Left lung (tissue), 10 donors: ENCODE measurements around the gene KCNK5. TPM values are rescaled to one million over a fixed set of nuclear protein-coding genes. Genes with fewer than 3 reads are reported as not detected.

ENCODE experiments used
- ATAC-seq: fragments of 200-7000 bp; cut with Tn5 transposase; one replicate; pipeline ENCODE4 v1.9.1; 2020; ENCODE audit warnings: moderate library complexity
- DNase-seq, 4 donors: peaks; one replicate each; pipeline ENCODE4 v3.0.0-alpha.2; 2013 to 2020
- H3K27ac ChIP-seq, 2 donors: fragments of 200-600 bp; sonication (generic) in 1 of 2; one replicate each; pipeline versions ENCODE4 v1.5.0 to v1.8.0; 2020 to 2021
- H3K27me3 ChIP-seq, 2 donors: fragments of 200-600 bp; sonication (generic) in 1 of 2; one replicate each; pipeline versions ENCODE4 v1.5.0 to v1.8.0; 2020 to 2021
- H3K36me3 ChIP-seq, 2 donors: fragments of 200-600 bp; sonication (generic) in 1 of 2; one replicate each; pipeline versions ENCODE4 v1.5.0 to v1.8.0; 2020 to 2021
- H3K4me1 ChIP-seq, 2 donors: fragments of 200-600 bp; one replicate each; pipeline ENCODE4 v1.8.0; 2021
- H3K4me3 ChIP-seq, 2 donors: fragments of 200-600 bp; sonication (generic) in 1 of 2; one replicate each; pipeline versions ENCODE4 v1.5.0 to v1.8.0; 2020 to 2021; ENCODE audit warnings: mild to moderate bottlenecking in 1 of 2
- H3K9me3 ChIP-seq, 2 donors: fragments of 200-600 bp; sonication (generic) in 1 of 2; one replicate each; pipeline versions ENCODE4 v1.5.0 to v1.8.0; 2020 to 2021
- CTCF ChIP-seq, 2 donors: fragments of 200-600 bp; sonication (generic) in 1 of 2; IDR thresholded peaks; one replicate each; pipeline versions ENCODE4 v1.5.0 to v1.8.0; 2021; ENCODE audit warnings: antibody characterized with exemption in 2 of 2
- intact Hi-C, 2 donors: fragments of 100-400 bp; cut with DNase I; formaldehyde crosslinking; loops; one replicate each; pipeline versions ENCODE4 v1.11.2 to v1.14.2; 2022
- polyA plus RNA-seq, 6 donors: library from polyadenylated mRNA; unstranded; fragments of 120-200 nt; gene quantifications; one replicate each; pipeline ENCODE4 v1.2.1, GENCODE V29; 2013; ENCODE audit not compliant: insufficient read length in 6 of 6
- total RNA-seq, 2 donors: library from RNA; stranded (reverse); fragmentation: NEBNext Ultra II Directional; extraction: Animal tissue kit (Norgen Biotek cat#: 25700); gene quantifications; one replicate each; pipeline ENCODE4 v1.2.1, GENCODE V29; 2021
- donor health status: DM: no; HTN: yes; CAD: no.
- donor health status: DM: no; HTN: no; CAD: no.

The KCNK5 gene
- total and polyA plus RNA-seq, 8 donors = 12.6 to 26.4 (median 22.8) TPM

DNA sequence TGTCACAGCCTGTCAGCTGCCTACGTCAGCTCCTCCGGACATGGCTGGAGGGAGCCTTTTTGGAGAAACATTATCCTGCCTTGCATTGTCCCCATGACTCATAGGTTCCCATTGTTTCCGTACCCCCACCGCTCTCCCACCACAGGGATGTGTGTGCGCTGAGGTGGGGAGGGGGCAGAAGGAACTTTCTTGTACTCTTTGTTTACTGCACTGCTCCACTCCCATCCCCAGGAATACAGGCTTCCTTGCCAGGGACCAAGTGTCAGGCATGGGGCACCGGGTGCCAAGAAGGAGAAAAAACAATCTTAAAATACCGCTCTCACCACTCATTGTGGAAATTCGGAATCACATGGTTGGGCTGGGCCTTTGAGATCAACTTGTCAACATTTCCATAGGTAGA, 51.0 kb downstream of the KCNK5 start:
- no peaks in the 10 kb centered on the region for H3K27me3 ChIP-seq
- H3K27ac ChIP-seq = no peak overlapping the region
- no peak for TF ChIP-seq CTCF (IDR thresholded peaks at IDR 0.05)
- H3K9me3 ChIP-seq = peaks cover 0 to 13% of the 10 kb centered on the region in 2 donors
- intact Hi-C loops = loop anchor here in 1 of 2 donors (10.0 kb wide), 1 partner anchor 127 kb away; no protein-coding TSS in a partner anchor
- no peak for DNase-seq
- no peak for ATAC-seq
- no peaks in the 10 kb centered on the region for H3K36me3 ChIP-seq
- no peak overlapping the region for H3K4me3 ChIP-seq
- no peaks in the 10 kb centered on the region for H3K4me1 ChIP-seq

- H3K4me3 ChIP-seq = no peak overlapping the region
- peaks cover 0 to 13% of the 10 kb centered on the region in 2 donors for H3K9me3 ChIP-seq
- no peak overlapping the region for H3K27ac ChIP-seq
- ATAC-seq (no peak), DNase-seq (no peak)
- H3K36me3 ChIP-seq = no peaks in the 10 kb centered on the region
- H3K27me3 ChIP-seq = no peaks in the 10 kb centered on the region
- no peaks in the 10 kb centered on the region for H3K4me1 ChIP-seq
- no peak for TF ChIP-seq CTCF (IDR thresholded peaks at IDR 0.05)
- intact Hi-C loops = loop anchor here in 1 of 2 donors (10.0 kb wide), 1 partner anchor 128 kb away; no protein-coding TSS in a partner anchor
Measured at GRCh38 chr6:39177130-39177529, 52.1 kb downstream of the KCNK5 start.

DNA sequence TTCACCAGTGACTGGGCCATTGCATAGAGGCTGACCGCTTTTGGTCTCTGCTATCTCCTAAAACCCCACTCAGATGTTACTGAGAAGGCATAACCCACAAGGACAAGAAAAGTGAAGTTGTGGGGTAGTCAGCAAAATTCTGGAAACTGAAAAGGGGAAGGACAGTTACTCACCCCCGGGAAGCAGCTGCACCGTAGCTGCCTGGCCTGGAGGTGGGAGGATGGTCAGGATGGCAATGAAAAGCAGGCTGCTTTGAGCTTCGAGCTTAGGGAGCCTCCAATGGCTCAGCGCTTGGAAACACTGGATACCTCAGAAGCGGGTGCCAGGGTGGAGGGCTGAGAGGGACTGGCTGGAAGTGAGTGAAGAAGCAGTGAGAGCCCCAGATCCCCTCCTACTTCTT, 56.0 kb downstream of the KCNK5 start:
- no peak for TF ChIP-seq CTCF (IDR thresholded peaks at IDR 0.05)
- Histone ChIP-seq H3K4me3 (no peak overlapping the region), H3K9me3 (peaks cover 0 to 21% of the 10 kb centered on the region in 2 donors), H3K4me1 (no peaks in the 10 kb centered on the region), H3K27me3 (no peaks in the 10 kb centered on the region), H3K27ac (no peak overlapping the region), H3K36me3 (no peaks in the 10 kb centered on the region)
- DNase-seq (no peak), ATAC-seq (peak; percentile 25)
- intact Hi-C loops = loop anchor here in 1 of 2 donors (10.0 kb wide), 1 partner anchor 132 kb away; no protein-coding TSS in a partner anchor

DNA sequence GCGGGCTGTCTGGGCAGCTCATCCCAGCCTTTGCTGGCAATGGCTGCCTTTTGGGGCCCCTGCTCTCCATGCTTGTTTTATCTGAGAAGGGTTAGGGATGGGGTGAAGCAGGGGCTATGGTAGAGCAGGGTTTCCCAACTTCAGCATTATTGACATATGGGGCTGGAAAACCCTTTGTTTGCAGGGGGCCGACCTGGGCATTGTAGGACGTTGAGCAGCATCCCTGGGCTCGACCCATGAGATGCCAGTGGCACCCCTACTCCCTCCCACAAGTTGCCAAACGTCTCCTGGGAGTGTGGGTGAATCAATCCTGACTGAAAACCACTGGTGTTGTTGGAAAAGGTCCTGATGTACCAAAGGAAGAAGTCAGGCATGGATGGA, 56.9 kb downstream of the KCNK5 start:
- H3K27ac ChIP-seq = no peak overlapping the region
- peaks cover 0 to 16% of the 10 kb centered on the region in 2 donors for H3K9me3 ChIP-seq
- intact Hi-C loops = loop anchor here in 1 of 2 donors (10.0 kb wide), 1 partner anchor 132 kb away; no protein-coding TSS in a partner anchor
- H3K36me3 ChIP-seq = no peaks in the 10 kb centered on the region
- DNase-seq (no peak), ATAC-seq (no peak)
- TF ChIP-seq CTCF (IDR thresholded peaks at IDR 0.05) = no peak
- no peaks in the 10 kb centered on the region for H3K4me1 ChIP-seq
- no peak overlapping the region for H3K4me3 ChIP-seq
- H3K27me3 ChIP-seq = no peaks in the 10 kb centered on the region

- no peak for TF ChIP-seq CTCF (IDR thresholded peaks at IDR 0.05)
- Histone ChIP-seq H3K4me3 (no peak overlapping the region), H3K36me3 (no peaks in the 10 kb centered on the region), H3K4me1 (no peaks in the 10 kb centered on the region), H3K27ac (no peak overlapping the region), H3K27me3 (no peaks in the 10 kb centered on the region), H3K9me3 (peaks cover 0 to 10% of the 10 kb centered on the region in 2 donors)
- intact Hi-C loops = loop anchor here in 1 of 2 donors (10.0 kb wide), 1 partner anchor 133 kb away; no protein-coding TSS in a partner anchor
- no peak for DNase-seq
- ATAC-seq = no peak
Measured at GRCh38 chr6:39171489-39172376, 57.5 kb downstream of the KCNK5 start.
